Esophagus mucosa (tissue), 1 donor: Measurements from ENCODE around the gene CACNA2D4. TPM values are rescaled to one million over a fixed set of nuclear protein-coding genes. Genes with fewer than 3 reads are reported as not detected.

ENCODE experiments used
- ATAC-seq: fragments of 200-7000 bp; cut with Tn5 transposase; one replicate; pipeline ENCODE4 v1.9.1; 2020
- total RNA-seq: library from RNA; stranded (reverse); gene quantifications from one replicate; pipeline ENCODE4 v1.2.4, GENCODE V29; 2023
- donor health status: DM: yes; HTN: yes; CAD: no.

Gene CACNA2D4
- total RNA-seq, 1 donor from 2014 or later, result 1.1 TPM

GRCh38 chr12:1844661-1845409, 73.6 kb downstream of the CACNA2D4 start:
- ATAC-seq, result no peak

GRCh38 chr12:1844223-1844622, 74.2 kb downstream of the CACNA2D4 start:
- ATAC-seq, result no peak

DNA sequence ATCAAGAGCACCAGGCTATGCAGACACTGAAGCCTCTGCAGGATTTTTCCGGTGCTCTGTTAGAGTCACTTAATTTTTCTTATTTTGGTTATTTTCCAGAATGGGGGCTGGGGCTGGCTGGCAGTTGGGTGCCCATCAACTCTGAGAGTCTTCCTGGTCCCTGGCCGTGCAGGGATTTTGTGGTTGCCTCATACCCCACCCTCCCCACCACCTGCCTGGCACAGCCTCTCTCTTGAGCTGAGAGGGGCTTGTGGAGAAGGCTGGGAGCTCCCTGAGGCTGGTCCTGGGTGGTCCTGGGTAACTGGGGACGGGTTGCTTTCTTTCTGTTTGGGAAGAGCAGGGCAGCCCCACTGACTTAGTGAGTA, 74.8 kb downstream of the CACNA2D4 start:
- no peak for ATAC-seq

- ATAC-seq, result no peak
Observed at GRCh38 chr12:1842905-1843640, 75.4 kb downstream of the CACNA2D4 start.

GRCh38 chr12:1842183-1842904, 76.1 kb downstream of the CACNA2D4 start:
- no peak for ATAC-seq

DNA sequence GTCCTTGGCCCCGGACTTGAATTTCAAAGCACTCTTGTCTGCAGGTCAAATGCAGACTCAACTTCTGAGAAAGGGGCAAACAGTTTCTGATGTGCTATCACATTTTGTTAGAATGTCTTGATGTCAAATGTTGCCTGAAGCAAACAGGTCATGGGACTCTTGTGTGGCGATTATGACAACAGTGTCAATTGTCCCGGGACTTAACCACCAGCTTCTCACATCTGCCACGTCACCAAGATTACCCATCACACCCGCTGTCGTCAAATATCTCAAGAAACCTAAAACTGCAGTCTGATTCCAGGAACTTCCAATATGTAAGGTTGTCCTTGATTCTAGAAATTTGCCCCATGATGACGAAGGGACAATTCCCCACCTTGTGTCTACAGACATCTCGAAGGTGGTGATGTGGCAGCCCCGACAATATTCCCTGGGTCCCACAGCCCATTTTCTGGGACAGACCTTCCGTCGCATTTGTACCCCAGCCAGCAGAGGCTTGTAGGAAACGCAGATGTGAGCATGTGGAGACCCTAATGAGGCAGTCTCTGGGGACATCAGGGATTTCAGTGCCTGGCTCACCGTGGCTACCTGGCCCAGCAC, 76.8 kb downstream of the CACNA2D4 start:
- no peak for ATAC-seq

- ATAC-seq, result no peak
Observed at GRCh38 chr12:1840981-1841425, 77.4 kb downstream of the CACNA2D4 start.

GRCh38 chr12:1839956-1840951, 78.2 kb downstream of the CACNA2D4 start:
- ATAC-seq, result no peak

GRCh38 chr12:1839464-1839863, 79.0 kb downstream of the CACNA2D4 start:
- ATAC-seq, result no peak

DNA sequence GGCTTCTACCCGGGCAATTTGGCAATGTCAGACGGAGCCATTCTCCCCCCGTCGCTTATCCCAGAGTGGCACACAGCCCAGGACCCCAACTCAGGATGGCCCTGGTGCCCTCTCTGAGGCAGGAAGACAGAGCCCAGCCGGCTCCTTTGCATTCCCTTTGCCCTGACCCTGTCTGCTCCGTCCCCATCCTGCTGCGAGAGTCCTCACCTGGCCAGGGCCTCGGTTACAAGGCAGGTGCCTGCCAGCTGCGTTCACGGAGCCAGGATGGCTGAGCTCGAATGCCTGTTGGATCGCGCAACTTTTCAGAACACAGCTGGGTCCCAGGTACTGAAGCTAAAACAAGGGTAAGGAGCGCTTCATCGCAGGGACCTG, 79.5 kb downstream of the CACNA2D4 start:
- ATAC-seq, result no peak

GRCh38 chr12:1838205-1838993, 80.1 kb downstream of the CACNA2D4 start:
- ATAC-seq, result no peak

DNA sequence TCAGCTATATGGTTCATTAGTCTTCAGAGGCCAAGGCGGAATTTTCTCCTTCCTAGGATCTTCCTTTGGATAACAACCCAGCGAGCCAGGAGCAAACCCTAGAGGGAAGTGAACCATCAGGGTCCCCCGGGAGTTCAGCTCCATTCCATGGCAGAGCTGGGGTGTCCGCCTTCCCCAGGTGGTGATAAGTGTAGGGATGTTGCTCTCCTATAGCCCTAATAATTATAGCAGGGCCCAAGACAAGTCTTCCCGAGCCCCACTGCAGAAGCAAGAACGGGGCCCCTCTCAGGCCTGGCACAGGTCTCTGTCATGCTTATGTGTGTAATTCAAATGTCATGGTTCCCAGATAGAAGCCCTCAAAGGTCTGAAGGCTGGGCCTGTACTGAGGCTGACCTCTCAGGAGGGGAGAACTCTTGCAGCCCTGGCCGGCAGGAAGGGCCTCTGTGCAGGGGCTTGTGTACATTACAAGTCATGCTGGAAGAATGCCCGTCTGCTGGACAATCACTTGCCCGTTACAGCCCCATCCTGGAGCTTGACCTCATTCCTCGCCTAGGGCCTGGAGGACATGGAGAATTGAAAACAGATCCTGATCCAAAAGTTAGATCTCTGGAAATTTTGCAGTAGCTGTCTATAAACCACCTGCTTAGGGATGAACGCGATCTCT, 80.8 kb downstream of the CACNA2D4 start:
- ATAC-seq, result no peak

DNA sequence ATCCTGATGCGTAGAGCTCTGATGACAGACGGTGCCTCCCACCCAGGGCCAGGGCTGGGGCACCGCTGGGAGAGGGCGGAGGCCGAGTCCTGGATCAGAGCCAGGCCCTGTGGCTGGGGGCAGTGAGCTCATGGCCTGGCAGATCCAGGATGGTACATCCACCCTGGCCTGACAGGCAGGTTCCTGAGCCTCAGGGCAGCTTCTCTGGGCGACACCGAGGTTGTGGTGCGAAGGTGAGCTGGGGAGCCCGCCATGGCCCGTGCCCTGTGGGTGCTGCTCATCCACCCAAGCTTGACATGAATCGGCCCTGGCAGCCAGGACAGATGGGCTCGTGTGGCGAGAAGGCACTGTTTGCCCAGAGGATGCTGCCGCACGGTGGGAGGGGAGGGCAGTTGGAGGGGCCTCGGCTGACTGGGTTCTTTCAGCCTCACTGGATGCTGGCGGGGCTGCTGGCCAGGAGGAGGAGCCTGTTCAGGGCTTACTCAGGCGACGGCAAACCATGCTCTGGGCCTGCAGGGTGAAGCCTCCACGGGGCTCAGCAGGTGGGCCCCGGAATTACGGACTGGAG, 81.5 kb downstream of the CACNA2D4 start:
- peak; percentile 17 for ATAC-seq

DNA sequence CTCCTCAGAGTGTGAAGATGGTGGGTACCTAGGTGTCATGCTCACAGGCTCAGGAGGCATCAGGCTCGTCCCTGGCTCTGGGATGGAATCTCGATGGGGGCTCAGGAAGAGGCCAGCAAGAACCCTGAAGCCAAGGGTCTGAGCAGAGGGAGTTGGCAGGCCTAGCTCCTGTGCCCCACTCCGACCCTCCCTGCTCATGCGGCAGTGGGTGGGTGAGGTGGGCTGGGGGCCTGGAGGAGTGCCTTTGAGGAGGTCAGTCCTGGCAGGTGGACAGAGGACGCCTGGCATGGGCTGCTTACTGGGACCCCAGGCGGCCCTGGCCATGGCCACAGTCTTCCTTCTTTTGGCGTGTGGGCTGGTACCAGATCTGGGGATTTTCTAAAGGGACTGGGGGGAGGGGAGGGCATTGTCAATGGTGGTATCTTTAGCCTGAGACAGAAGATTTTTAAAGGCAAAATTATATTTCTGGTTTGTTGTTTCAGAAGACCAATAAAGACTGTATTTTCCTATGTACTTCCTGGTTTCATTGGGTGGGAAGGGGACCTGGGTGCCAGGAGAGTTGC, 82.1 kb downstream of the CACNA2D4 start:
- ATAC-seq, result no peak

DNA sequence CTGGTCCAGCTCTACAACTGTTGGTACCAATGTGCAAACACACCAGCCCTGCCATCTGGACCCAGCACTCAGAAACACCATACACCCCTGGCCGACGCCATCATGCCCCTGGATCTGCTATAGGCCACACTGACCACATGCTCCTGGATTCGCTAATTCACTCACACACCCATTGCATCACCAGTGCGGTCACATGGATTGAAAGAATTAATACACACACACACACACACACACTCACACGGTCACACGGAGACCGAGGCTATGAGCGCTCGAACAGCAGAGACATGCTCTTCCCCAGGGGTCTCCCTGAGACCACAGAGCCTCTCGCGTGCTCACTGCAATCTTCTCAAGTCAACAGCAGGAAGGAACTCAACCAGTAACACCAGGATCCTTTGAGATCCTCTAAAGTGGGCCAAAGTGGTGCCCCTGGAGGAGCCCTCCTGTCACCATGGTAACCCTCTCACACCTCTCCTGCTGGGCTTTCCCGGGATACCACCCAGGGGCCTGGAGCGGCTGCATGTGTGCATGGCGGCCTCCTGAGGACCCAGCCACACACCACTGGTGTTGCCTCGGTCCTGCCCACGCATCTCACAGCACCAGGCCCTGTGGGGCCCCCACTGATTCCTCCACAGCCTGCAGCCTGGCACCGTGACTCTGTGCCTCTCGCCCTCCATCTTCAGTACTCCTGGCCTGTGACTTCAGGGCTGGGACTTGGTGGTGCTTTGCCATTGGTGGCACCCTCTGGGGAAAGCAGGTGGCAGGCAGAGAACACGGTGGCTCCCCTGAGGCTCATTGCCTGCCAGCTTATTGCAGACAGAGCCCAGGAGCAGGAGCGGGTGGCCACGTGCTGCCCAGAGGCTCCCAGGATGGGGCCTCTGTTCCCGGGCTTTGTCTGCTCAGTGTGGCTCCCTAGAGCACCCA, 83.0 kb downstream of the CACNA2D4 start:
- no peak for ATAC-seq

- ATAC-seq, result no peak
Observed at GRCh38 chr12:1834186-1834925, 84.1 kb downstream of the CACNA2D4 start.

GRCh38 chr12:1833596-1834028, 84.8 kb downstream of the CACNA2D4 start:
- ATAC-seq, result no peak
